NCI-H2196 treated with DMSO at 0.1 percent for 48 hours (cell line): ENCODE results near the gene MTMR3.

Source experiments
- DNase-seq: peaks from one replicate; lab custom pipeline; 2025; ENCODE audit not compliant: unreplicated experiment; lab: John Stamatoyannopoulos, UW

The MTMR3 gene

DNA sequence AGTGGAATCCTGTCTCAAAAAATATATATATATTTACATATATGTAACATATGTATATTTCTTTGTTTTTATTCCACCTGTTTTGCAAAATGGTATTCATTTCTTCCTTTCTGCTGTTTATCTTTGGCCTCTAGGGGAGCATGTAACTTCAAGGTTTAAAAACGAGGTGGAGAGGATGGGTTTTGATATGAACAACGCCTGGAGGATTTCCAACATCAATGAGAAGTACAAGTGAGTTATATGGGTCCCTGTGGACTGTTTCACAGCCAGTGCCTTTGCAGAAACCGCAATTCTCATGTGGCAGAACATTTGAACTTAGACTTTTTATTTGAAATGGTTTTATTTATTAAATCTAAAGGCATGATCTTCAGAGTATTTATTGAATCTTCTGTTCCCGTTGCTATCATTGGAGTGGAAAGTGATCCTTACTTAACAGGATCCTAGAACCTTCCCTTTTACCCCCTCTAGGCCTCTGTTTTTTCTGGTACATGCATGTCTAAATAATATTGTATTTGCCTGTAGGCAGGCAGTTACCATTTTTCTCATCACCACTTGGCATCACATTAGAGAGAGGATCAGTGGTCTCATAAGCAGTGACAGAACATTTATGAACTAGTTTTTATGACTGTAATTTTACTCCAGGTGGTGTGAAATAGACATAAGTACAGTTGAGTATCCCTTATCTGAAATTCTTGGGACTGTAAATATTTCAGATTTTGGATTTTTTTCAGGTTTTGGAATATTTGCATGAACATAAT lies 115.8 kb downstream of the MTMR3 start:
- DNase-seq: no peak

DNA sequence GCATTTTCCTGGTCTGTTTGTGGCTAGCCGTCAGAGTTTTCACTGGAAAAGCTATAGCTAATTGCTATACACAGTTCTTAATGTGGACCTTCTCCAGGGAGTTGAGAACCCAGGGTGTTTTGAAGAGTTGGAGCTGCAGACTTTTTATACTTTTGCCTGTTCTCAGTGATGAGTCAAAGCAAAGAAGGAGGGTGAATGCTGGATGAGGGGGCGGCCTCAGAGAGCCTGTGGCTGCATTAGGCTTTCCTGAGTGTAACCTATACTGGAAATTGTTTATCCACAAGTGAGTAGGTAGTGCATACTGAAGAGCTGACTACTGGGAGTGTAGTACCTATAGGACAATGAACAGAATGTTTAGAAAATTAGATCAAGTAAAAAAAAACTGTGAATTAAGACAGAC lies 117.6 kb downstream of the MTMR3 start:
- DNase-seq: no peak

DNA sequence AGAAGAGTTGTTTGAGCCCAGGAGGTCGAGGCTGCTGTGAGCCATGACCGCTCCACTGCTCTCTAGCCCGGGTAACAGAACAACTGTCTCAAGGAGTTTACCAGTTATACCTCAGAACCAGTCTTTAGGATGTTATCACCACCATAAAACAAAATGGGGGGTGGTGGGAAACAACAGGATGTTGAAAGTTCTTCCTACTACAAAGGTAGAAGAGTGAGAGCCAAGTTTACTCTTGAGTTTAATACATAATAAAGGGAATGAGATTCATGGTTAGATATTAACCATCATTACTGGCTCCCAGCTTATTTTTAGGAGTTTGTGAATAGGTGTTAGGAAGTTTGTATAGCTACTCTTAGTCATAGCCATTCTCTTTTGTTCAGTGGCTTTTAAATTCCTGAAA lies 118.5 kb downstream of the MTMR3 start:
- no peak for DNase-seq

DNA sequence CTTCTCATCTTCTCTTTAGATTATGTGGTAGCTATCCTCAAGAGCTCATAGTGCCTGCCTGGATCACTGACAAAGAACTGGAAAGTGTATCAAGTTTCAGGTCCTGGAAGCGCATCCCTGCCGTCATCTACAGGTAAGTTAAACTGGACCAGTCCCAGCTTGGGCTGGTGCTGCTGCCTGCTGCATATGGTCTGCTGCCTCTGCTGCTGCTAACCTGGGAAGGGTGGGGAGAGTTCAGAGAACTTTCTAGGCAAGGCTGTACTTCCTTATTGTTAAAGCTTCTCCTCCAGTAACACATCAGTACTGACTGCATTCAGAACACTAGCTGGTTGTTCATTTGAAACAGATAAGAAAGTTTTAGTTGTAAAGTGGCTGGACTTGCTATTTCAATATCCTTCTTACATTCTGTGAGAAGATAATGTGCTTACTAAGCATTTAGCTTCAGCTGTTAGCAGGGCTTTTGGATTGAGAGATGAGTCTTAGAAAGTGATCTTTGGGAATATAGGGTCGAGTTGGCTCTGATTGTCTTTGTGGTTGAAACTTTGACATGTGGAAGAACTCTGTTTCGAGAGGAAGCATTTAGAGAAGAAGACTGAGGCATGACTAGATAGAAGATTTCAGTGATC lies 120.0 kb downstream of the MTMR3 start:
- no peak for DNase-seq

DNA sequence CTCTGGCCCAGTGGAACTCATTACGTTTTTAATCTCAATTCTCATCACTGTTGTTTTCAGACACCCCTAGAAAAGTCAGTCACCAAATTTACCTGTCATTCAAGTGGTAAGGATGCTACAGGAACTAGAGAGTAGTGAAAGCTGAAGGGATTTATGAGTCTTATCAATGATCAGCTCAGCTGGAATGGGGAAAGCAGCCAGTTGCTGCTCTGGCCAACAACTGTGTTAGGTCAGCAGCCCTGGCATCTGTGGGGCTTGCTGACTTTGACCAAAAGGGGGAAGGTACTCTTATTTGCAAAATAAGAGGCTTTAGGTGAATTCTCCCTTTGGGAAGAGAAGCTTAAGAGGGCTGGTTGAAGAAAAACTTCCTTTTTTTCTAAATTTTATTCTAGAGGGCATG lies 121.1 kb downstream of the MTMR3 start:
- DNase-seq: no peak

DNA sequence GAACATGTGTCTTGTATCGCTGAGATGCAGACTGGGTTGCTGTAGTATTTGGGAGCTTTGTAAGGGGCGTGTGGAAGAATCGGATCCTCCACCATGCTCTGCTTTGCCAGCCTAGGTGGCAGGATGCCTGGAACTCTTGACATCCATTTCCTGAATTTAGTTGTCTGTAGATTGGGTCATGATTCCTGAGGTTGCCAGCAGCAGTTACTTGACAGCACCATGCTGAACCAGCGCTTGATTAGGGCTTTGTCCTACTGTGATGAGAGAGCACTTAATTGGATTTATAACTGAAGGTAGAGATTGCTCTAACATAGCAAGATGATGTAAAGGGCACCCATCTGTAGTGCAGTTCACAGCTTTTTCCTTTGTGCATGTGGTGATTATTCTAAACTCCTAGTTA lies 121.7 kb downstream of the MTMR3 start:
- DNase-seq: no peak

DNA sequence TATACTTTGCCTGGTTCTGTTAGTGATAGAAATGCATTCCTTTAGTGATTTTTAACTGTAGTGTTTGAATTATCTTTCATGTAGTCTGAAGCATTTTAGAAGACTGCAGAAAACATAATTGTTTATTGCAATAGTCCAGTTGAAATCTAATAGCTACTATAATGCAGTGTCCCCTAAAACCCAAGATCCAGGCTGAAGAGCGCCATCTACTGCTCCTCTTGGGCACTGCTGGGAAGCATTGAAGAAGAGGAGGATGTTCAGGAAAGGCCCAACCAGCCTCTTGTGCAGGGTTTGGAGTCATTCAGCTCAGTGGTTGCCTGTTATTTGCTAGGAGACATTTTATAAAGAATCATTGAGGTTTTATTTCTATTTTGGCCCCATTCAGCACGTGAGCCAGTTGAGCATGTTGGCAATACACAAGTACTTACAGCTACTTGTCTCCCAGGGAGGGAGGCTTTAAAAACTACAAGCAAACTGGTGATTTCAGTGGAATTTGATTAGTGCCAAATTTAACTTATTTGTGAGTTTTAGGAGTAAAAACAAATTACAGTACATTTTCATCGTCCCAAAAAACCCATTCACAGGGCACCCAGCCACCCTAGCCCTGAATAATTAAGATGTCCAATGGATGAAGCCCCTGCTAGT lies 122.4 kb downstream of the MTMR3 start:
- DNase-seq: no peak

DNA sequence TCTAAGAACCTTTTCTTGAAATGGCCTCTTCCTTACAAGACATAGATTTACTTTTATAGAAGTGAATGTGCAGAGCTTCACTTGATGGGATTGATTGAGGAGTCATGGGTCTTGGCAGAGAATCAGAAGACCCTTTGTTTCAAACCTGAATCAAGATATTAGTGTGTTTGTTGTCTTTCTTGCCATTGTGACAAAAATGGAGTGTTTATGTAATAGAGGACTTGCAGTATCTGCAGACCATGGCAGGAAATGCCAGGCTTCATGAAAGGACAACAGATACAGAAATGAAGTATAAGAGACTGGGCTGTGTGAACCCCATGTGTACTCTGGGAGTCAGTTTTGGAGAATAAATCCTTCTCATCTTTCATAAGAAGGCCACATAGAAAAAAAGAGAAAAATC lies 124.4 kb downstream of the MTMR3 start:
- no peak for DNase-seq

DNA sequence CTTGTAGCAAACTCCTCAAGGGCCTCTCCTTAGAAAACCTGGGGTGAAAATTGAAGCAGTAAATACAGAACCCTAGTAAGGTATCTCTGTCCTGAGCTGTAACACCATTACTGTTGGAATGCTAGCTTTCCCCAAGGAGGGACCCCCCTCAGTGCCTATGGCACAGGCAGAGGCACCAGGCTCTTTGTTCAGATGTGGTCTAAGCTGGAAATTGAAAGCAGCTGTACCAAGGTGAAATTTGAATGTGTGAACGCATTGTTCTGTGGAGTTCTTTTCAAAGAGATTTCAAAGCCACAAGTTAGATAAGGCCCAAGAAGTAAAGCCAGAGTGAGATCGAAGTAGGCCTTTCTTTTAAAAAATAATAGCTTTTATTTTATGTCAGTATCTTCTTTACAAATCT lies 125.4 kb downstream of the MTMR3 start:
- no peak for DNase-seq

DNA sequence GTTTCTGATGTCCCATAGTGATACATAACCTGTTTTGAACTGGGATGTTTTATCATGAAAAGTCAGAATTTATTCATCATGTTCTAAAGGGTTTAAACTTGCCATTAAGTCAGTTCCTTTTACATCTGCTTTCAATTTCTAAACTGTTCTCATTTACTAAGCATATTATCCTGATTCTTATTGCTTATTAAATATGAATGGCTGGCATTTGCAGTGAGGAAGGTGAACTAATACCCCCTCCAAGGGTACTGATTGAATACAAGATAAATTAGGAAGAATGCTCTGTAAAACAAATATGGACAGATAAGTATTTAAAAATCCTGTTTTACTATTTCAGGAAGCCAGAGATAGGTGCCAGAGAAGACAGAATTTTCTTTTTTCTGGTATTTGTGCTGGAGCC lies 126.5 kb downstream of the MTMR3 start:
- DNase-seq: no peak

DNA sequence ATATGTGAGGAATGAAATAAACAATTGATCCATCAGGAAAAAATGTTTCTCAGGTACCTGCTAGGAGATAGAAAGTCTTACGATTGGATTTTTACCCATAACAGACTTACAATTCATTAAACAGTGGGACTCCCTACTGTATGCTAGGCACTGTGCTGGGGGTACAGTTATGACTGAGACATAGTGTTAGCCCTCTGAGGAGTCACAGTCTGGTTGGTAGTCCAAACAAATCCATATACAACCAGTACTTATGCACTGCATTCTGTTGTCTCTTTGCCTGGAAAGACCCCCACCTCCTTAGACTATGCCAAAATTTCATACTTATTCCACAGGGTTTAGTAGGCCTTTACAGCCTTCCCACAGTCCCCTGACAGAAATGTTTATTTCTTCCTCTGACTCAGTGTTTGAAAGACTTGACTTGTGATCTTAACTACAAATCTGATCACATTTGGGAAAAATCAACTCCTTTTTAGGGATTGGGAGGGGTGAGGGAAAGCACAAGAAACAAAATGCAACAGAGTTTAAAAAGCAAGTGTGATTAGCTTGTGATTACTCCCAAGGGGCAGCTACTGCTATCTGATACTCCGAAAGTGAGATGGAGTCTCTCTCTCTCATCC lies 127.9 kb downstream of the MTMR3 start:
- DNase-seq: no peak

DNA sequence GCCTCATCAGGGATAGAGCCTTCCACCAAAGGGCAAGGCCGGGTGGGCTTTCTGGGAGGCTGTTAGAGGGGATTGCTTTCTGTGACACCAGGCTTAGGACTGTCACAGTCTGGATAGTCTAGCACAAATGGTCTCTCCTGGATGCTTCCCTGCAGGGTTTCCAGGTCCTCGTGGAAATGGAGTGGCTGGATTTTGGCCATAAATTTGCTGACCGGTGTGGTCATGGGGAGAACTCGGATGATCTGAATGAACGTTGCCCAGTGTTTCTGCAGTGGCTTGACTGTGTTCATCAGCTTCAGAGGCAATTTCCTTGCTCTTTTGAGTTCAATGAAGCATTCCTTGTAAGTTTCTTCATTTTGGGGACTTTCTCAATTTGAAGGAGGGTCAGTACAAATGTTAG lies 130.2 kb downstream of the MTMR3 start:
- no peak for DNase-seq

DNA sequence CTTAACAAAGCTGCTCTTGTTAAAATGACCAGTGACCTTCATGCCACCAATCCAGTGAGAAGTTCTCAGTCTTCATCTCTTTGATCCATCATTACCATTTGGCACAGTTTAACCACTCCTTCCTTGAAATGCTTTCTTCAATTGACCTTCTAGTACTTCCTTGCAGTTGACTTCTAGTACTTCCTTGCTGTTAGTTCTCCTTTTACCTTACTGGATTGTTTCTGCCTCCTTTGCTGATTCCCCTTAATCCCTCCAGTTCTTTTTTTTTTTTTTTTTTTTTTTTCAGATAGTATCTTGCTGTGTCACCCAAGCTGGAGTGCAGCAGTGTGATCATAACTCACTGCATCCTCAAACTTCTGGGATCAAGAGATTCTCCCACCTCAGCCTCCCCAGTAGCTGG lies 131.3 kb downstream of the MTMR3 start:
- no peak for DNase-seq

DNA sequence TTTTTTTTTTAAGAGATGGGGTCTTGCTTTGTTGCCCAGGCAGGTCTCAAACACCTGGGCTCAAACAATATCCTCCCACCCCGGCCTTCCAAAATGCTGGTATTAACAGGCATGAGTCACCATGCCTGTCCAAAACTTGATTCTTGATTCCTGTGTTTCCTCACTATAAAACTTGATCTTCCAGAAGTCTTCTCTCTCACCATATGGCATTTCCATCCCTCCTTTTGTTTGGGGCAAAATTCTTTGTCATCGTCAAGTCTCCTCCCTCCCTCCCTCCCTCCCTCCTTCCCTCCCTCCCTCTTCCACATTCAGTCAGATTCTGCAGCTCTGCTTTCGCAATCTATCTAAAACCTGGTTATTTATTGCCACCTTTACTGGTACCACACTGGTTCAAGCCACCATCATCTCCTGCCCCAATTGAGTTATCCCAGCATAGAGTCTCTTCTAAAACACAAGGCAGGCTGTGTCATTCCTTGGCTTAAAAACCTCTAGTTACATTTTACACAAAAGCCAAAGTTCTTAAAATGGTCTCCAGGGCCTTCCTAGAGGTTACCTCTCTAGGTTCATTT lies 132.3 kb downstream of the MTMR3 start:
- DNase-seq: no peak

DNA sequence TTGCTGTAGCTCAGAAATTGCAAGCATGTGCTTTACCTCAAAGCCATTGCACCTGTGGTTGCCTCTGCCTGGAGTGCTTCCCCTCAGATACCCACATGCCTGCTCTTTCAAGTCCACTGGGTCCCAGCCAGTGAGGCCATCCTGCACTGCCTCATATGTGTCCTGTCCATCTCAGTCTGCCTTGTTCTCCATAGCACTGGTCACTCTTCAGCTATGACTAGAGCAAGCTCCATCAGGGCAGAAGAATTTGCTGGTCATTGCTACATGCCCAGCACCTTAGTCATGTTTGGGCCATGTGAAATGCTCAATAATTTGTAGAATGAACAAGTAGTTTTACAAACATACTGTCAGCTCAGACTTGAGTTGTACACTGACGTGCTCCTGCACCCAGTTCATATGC lies 132.9 kb downstream of the MTMR3 start:
- DNase-seq: no peak

DNA sequence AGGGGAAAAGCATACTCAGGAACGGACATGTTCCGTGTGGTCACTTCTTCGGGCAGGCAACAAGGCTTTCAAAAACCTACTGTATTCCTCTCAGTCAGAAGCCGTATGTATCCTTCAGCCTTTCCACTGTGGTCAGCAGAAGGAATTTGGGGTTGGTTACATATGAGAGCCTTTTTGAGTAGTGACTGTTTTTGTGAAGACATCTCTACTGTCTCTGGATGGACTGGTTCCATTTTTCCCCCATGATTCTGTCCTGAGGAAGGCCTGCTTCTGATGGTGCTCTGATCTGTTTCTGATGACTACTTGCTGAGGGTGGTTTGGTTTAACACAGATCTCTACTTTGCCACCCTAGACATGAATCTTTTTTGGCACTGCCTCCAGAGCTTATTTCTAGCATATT lies 133.6 kb downstream of the MTMR3 start:
- DNase-seq: no peak

DNA sequence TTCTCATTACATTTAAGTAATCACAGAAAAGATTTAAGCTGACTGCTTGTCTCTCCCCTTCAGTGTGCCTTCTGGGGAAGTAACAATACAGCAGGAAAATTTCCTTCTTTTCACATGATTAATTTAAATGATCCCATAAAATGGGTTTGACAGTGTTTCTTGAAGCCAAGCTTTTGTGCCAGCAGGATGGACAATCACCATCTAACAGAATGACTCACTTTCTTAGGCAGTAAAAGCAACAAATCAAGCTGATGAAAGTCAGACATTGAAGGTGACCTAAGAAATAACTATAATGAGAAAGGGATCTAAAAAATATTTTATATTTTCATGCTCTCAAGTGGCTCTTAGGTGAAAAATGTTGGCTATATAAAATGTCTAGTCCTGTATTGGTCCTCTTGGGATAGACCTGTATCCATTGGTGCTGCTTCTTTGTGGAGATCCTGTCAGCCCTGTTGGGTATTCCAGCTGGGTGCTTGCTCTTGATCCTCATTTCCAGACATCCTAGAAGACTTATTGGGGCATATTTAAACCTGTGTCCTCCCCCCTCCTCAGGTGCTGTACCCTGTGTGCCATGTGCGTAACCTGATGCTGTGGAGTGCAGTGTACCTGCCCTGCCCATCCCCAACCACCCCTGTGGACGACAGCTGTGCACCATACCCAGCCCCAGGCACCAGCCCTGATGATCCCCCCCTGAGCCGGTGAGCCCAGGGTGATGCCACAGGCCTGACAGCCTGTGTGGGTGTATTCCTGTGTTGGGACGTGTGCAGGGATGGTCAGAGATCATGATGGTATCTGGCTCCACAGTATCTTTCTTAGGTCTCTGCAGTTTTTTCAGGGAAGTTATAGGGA lies 134.6 kb downstream of the MTMR3 start:
- no peak for DNase-seq

DNA sequence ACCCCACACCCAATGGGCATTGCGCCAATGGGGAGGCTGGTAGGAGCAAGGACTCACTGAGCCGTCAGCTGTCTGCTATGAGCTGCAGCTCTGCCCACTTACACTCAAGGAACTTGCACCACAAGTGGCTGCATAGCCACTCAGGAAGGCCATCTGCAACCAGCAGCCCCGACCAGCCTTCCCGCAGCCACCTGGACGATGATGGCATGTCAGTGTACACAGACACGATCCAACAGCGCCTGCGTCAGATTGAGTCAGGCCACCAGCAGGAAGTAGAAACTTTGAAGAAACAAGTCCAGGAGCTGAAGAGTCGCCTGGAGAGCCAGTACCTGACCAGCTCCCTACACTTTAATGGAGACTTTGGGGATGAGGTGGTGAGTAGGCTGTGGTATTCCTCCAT lies 137.5 kb downstream of the MTMR3 start:
- no peak for DNase-seq

DNA sequence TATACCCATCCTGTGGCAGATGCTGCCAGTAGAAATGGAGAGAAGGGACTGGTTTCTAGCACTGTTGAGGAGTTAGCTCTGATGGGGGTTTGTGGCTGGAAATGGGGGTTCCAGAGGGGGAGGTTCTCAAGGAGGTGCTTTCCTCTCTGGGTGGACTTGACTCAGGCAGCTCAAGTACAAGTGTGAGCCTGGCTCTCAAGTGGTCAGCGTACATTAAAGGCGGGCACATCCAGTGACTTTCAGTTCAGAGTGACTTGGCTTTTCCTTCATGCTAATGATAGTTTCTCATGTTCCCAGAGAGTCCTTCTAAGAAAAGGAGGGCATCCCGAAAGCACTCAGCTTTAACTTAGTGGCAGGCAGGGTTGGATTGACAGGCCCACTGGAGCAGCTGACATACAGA lies 138.4 kb downstream of the MTMR3 start:
- DNase-seq: no peak

DNA sequence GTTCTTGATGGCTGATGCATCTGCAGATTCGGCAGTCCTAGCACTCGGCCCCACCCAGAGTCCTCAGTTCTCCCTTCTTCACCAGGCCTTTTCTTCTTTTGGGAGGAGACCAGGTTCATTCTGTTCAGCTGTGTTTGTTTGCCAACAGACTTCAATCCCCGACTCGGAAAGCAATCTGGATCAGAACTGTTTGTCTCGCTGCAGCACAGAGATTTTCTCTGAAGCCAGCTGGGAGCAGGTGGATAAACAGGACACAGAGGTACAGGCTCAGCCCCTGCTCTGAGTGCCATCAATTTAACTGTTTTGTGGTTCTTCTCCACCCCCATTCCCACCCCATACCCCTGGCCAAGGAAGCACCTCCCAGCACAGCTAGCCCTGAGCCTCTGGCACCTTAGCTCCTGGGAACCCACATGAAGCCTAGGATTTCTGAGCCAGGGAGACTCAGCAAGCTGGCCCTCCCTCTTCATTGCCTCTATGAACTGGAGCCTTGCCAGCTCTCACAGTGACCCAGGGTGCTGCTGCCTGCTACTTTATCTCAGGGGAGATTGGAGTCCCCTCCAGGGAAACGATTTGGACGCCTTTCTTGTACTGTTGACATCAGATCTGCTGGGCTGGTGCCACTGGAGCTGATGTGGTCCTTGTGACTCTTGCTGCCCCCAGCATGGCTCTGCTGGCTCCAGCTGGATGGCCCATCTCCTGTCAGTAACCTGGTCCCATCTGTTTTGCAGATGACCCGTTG lies 139.1 kb downstream of the MTMR3 start:
- no peak for DNase-seq
